Hepatocyte (in vitro differentiated cells): ENCODE results near the gene CDKN2AIPNL.

Experiments
- EZH2 ChIP-seq: fragments of 200-600 bp; sonication (generic); IDR thresholded peaks from 2 replicates; pipeline ENCODE4 v1.6.1; 2016; ENCODE audit warnings: antibody characterized with exemption, mild to moderate bottlenecking, borderline replicate concordance
- EZH2phosphoT487 ChIP-seq: fragments of 200-600 bp; sonication (generic); IDR thresholded peaks from one replicate; pipeline ENCODE4 v1.6.1; 2018; ENCODE audit warnings: antibody characterized with exemption, mild to moderate bottlenecking, low read depth, moderate library complexity; ENCODE audit not compliant: unreplicated experiment, severe bottlenecking
- TF ChIP-seq, protein P1 (sequence below): fragments of 200-600 bp; sonication (generic); IDR thresholded peaks from 2 replicates; pipeline ENCODE4 v1.5.1; 2016; ENCODE audit warnings: antibody characterized with exemption, mild to moderate bottlenecking; ENCODE audit not compliant: poor library complexity

DNA sequence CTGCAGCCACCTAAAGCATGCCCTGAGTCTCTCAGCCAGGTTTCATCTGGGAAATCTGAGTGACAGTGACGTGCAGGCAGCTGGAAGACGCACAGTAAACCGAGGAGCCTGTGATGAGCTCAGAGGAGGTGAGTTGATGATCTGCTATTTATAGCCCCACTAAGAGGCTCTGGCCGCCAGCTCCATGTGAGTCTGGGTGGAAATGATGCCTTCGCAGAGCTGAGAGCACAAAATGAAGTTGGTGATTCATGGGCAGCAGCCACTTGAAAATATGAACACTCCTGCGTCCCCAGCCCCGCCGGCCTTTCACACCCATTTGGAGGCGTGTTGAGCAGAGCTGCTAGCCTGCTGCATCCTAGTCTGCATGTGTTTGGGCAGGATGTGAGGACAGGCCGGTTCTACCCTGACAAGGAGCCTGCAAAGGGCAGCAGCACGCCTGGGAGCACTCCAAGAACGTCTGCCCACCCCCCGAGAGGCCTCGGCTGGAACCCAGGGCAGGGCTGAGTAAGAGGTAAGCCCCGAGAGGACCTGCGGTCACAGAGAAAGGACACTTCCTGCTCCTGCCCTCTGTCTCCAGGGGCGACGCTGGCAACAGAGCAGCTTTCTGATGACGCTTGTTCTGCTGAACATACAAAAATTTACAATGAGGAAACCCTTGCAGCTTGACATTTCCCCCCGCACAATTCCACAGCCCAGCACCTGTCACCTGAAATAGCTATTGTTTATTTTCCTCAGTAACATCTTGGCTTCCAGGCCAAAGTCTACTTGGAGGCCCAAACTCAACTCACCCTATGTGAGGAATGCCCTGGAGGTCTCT lies 25.1 kb upstream of the CDKN2AIPNL start:
- TF ChIP-seq, protein P1, sequence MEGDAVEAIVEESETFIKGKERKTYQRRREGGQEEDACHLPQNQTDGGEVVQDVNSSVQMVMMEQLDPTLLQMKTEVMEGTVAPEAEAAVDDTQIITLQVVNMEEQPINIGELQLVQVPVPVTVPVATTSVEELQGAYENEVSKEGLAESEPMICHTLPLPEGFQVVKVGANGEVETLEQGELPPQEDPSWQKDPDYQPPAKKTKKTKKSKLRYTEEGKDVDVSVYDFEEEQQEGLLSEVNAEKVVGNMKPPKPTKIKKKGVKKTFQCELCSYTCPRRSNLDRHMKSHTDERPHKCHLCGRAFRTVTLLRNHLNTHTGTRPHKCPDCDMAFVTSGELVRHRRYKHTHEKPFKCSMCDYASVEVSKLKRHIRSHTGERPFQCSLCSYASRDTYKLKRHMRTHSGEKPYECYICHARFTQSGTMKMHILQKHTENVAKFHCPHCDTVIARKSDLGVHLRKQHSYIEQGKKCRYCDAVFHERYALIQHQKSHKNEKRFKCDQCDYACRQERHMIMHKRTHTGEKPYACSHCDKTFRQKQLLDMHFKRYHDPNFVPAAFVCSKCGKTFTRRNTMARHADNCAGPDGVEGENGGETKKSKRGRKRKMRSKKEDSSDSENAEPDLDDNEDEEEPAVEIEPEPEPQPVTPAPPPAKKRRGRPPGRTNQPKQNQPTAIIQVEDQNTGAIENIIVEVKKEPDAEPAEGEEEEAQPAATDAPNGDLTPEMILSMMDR = no peak
- TF ChIP-seq EZH2phosphoT487 = no peak
- no peak for TF ChIP-seq EZH2
